ENCODE results near the gene SLC36A2.

SLC36A2 gene

DNA sequence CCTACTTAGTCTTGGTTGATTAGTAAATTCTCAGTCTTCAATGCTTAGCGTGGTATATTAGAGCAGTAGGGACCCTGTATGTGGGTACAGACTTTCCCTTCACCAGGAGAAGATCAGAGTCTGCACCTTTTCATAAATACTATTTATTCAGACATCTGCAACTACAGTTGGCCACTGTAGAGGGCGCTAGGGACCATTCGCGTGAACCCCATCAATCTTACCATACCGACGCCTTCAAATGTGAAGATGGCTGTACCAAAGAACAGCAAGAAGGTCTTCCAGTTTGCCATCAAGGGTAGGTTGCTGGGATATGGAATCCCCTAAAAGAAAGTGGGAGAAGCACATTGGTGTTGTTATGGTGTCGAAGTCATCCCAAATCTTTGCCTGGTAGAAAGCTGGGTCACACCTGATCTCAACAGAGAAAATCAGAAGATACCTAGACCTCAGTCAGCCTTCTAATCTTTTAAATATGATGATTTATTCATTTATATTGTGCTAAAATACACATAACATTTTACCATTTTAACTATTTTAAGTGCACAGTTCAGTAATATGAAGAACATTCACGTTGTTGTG is 62.9 kb downstream of the SLC36A2 start:
- no peak for DNase-seq (ENCODE audit: low read depth in 4 of 4, low spot score in 1 of 4)

DNA sequence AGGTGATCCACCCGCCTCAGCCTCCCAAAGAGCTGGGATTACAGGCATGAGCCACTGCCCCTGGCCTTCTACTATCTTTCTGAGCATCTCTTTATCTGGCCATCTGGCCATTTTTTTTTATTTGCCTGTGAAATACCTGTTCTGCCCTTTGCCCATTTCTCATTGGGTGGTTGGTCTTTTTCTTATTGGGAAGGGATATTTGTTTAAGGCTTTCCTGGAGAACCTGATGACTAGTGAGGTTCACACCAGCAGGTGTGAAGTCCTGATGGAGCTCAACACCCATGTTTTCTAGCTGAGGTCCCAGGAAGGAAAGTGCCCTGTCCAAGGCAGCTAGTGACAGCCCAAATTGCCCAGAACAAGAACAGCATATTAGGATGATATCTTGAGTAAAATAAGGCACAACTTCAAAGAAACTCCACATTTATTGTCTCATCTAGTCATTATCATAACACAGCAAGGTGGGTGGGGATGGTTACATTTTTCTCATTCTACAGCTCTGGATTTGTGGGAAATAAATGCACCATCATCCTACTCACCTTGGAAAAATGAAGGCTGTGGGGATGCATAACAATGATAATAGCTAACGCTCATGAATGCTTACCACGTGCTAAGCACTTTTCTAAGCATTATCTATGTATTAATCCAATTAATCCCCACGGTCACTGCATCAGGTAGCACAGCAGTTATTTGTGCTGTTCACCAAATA is 64.1 kb downstream of the SLC36A2 start:
- no peak for DNase-seq (ENCODE audit: low read depth in 4 of 4, low spot score in 1 of 4)

DNA sequence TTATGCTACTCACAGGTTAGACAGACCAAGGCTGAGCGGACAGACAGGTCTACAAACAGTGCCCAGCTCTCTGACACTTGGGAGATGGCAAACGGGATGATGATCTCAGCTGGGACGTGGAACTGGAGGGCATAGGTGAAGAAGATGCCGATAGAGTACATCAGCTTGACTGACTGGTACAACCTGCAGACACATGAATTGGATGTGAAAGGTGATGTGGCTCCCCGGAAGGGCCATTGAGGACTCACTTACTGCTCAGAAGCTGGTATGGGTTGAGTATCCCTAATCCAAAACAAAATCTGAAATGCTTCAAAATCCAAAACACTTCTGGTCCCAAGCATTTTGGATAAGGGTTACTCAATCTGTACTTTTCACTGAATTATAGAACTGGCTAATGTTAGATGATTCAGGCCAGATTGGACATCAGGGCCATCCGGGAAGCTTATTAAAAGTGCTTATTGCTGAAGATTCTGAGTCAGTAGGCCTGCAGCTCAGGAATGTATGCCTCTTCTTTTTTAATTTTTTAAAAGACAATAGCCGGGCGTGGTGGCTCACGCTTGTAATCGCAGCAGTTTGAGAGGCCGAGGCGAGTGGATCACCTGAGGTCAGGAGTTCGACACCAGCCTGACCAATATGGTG is 66.2 kb downstream of the SLC36A2 start:
- DNase-seq (ENCODE audit: low read depth in 4 of 4, low spot score in 1 of 4), result no peak

DNA sequence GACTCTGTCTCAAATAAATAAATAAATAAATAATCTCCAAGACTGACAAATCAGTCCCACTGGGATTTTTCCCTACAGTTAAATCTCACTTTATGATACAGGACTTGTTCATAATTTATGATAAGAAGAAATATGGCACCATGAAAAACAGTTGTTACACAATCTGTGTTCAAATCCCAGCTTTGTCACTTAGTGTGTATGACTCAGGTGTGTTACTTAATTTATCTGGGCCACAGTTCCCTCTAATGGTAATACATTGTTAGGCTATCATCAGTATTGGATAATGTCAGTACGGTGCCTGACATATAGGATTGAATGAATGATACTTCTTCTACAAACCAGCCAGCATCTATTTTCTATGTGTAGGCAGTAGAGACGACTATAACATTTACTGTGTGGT is 66.9 kb downstream of the SLC36A2 start:
- DNase-seq (ENCODE audit: low read depth in 4 of 4, low spot score in 1 of 4), result no peak

DNA sequence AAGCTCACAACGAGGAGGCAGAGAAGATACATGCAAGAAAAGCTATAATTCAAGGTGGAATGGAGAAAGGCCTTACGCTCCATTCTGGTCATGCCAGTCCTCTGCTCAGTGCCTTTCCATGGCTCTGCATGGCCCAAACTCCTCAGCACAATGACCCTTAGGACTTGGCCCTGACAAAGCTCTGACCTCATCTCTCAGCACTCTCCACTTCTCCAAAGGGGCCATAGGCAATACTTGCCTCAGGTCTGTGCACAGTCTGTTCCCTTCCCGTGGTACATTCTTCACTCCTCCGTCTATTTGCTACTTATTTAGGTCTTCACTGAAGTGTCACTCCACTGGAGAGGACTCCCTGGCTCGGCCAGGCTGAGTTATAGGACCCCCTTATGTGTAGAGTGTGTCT is 68.5 kb downstream of the SLC36A2 start:
- no peak for DNase-seq (ENCODE audit: low read depth in 4 of 4, low spot score in 1 of 4)

DNA sequence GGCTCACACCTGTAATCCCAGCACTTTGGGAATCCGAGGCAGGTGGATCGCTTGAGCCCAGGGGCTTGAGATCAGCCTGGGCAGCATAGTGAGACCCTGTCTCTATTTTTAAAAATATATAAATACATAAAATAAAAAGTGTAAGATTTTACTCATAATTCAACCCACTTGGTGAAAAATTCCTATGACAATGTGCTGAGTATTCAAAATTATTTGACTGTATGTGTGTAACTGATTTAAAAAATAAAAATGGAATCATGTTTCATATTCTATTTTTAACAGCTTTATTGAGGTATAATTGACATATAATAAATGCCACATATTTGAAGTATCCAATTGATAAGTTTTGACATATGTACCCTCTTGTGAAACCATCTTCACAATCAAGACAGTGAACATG is 71.6 kb downstream of the SLC36A2 start:
- DNase-seq (ENCODE audit: low read depth in 4 of 4, low spot score in 1 of 4), result no peak

DNA sequence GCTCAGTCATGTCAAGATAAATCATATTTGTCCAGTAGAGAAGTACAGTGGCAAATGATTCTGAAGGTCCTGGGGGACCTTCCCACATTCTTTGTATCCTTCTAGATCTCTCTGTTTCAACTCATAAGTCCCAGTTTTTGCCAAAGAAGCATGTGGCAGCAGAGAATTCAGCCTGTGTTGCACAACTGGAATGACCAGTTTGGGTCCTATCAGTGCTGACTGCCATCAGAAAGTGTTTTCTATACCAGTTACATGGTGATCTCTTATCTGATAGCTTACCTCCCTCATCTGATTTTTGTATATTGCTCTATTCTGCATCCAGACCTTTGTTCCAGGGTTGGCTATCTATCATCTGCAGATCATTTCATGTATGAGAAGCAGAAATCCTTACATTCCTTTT is 72.7 kb downstream of the SLC36A2 start:
- DNase-seq (ENCODE audit: low read depth in 4 of 4, low spot score in 1 of 4), result no peak

DNA sequence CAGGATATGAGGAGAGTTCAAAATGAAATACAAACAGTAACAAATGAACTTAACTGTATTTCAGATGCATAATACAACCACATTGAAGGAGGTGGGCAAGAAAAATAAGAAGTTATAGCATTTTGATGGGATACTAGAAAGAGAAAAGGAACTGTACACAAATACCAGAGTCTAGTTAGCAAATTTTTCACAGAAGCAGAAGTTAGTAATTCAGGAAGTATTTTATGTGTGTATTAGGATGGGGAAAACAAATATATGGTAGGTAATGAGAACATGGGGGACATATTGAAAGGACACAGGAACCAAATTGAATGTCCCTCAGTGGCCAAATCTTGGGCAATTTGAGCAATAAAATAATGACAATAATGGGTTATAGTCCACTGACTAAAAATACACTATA is 76.0 kb downstream of the SLC36A2 start:
- DNase-seq (ENCODE audit: low read depth in 4 of 4, low spot score in 1 of 4), result no peak

DNA sequence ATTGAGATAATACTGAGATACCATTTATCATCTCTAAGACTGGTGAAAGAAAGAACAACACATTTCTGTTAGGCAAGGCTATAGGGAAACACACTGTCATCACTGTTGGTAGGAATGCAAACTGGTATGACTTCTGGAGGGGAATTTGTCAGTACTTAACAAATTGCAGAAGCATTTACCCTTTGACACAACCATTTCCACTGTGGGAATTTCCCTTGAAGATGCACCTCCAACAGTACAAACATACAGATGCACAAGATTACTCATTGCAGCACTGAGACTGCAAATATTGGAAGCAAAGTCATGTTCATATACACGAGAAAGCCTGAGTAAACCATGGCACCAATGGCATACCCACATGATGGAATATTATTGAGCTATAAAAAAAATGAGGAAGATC is 76.8 kb downstream of the SLC36A2 start:
- no peak for DNase-seq (ENCODE audit: low read depth in 4 of 4, low spot score in 1 of 4)

DNA sequence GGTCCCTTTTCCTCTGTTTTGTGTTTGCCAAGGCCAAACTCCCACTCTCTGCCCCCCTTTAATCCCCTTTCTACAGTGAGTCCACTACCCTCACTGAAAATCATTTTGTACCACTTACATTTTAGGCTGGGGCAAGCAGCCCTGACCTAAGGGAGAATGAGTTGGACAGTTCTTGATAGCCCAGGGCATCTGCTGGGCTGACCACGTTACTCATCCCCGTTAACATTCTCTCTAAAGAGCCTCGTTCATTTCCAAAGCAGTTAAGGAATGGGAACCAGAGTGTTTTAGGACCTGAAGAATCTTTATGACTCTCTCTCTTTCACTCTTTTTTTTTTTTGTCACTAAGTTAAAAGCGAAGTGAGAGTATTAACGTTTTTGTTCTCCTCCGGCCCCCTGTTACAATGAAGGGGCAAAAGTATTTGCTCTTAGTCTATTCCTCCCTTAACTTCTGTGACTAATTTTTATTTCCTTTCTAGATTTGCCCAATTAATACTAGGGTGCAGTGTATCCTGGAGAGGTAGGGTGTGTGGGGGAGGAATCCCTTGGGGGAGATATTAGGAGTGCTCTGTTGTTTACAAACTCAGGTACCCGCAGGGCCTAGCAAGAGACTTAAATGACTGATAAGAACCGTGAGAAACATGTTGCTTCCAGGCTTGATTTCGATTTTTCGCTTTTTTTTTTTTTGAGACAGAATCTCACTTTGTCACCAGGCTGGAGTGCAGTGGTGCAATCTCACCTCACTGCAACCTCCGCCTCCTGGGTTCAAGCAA is 79.7 kb downstream of the SLC36A2 start:
- DNase-seq (ENCODE audit: low read depth in 4 of 4, low spot score in 1 of 4), result no peak
